Activated CD4-positive, alpha-beta T cell treated with anti-CD3 and anti-CD28 coated beads, Interleukin-2, amount 10 ng/mL, durations not matched to agents 24 days and 14 days (primary cell): ENCODE results near the gene RBM33. TPM values are rescaled to one million over a fixed set of nuclear protein-coding genes. Genes with fewer than 3 reads are reported as not detected.
A peak's percentile ranks its signal among the peaks of the same experiment; 100 is the strongest.

Source experiments
- DNase-seq: peaks from one replicate; pipeline ENCODE4 v3.0.0; 2022
- H3K27ac Mint-ChIP-seq: one replicate; pipeline ENCODE4 v1.8.0; 2022; ENCODE audit warnings: mild to moderate bottlenecking, mixed read lengths
- H3K27me3 Mint-ChIP-seq: one replicate; pipeline ENCODE4 v1.8.0; 2022; ENCODE audit warnings: mixed read lengths
- H3K36me3 Mint-ChIP-seq: one replicate; pipeline ENCODE4 v1.8.0; 2022; ENCODE audit warnings: low read depth, mild to moderate bottlenecking, mixed read lengths
- H3K4me1 Mint-ChIP-seq: one replicate; pipeline ENCODE4 v1.8.0; 2021; ENCODE audit warnings: mixed read lengths
- H3K4me3 Mint-ChIP-seq: one replicate; pipeline ENCODE4 v1.8.0; 2022; ENCODE audit warnings: mild to moderate bottlenecking, moderate library complexity, mixed read lengths
- H3K9me3 Mint-ChIP-seq: one replicate; pipeline ENCODE4 v1.8.0; 2021; ENCODE audit warnings: mixed read lengths
- intact Hi-C: fragments of 100-400 bp; cut with micrococcal nuclease; formaldehyde crosslinking; loops from one replicate; pipeline ENCODE4 v1.15.1; 2023
- total RNA-seq: library from RNA; stranded (reverse); gene quantifications from 2 replicates; pipeline ENCODE4 v1.2.3, GENCODE V29; 2022

Gene RBM33
- total RNA-seq, 1 donor from 2014 or later: 79.5 TPM

DNA sequence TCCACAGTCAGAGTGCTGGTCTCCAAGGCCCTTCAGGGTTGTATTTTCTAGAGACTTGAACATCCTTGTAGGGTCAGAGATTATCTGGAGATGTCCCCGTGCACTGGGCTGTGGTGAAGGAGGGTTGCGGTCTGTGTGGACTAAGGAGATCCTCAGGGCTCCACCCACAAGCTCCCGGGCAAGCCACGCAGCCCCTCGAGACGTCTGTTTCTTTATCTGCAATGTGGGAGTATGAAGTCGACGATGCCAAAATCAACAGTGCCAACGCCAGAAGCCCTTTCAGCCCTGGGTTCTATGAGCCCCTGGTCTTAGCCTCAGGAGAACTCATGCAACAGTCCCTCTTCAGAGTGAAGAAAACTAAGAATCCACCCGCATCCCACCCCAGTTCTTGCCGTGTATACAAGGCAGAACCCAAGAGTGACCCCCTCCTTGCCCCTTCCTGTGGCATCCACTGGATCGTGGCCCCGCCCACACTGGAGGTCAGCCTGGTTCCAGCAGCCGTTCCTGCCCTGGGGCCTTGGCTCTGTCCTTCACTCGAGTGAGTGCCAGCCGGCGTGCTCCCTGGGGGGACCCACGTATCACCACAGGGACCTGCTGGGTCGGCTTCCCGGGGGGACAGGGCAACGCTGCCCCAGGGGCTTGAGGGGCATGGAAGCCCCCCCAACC lies 173.8 kb downstream of the RBM33 start:
- Mint-ChIP-seq H3K4me3 (no peak overlapping the region), H3K4me1 (peaks cover 6% of the 10 kb centered on the region), H3K9me3 (no peaks in the 10 kb centered on the region), H3K27me3 (peaks cover 20% of the 10 kb centered on the region), H3K27ac (no peak overlapping the region), H3K36me3 (no peaks in the 10 kb centered on the region)
- intact Hi-C loops: no loop called here
- DNase-seq: no peak

DNA sequence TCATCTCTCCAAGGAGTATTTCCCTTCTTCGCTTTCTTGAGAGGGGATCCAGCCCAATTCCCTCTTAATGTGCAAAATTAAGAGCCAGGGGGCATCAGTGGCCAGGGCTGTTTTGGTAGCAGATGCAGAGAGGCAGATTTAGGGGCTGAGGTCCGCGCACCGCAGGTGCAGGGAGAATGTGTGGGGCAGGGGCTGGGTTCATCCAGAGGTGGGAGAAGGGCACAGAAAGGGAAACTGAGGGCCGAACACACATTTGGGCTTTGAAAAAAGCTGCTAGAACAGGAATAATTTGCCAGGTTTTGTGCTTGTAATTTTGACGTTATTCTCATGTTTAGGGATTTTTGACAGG lies 174.3 kb downstream of the RBM33 start:
- no peak overlapping the region for H3K4me3 Mint-ChIP-seq
- intact Hi-C loops: no loop called here
- H3K4me1 Mint-ChIP-seq: peaks cover 6% of the 10 kb centered on the region
- H3K27ac Mint-ChIP-seq: no peak overlapping the region
- DNase-seq: no peak
- no peaks in the 10 kb centered on the region for H3K36me3 Mint-ChIP-seq
- H3K9me3 Mint-ChIP-seq: no peaks in the 10 kb centered on the region
- H3K27me3 Mint-ChIP-seq: peaks cover 17% of the 10 kb centered on the region

- DNase-seq: no peak
- H3K36me3 Mint-ChIP-seq: no peaks in the 10 kb centered on the region
These were observed 174.7 kb downstream of the RBM33 start for GRCh38 chr7:155819186-155819585.

DNA sequence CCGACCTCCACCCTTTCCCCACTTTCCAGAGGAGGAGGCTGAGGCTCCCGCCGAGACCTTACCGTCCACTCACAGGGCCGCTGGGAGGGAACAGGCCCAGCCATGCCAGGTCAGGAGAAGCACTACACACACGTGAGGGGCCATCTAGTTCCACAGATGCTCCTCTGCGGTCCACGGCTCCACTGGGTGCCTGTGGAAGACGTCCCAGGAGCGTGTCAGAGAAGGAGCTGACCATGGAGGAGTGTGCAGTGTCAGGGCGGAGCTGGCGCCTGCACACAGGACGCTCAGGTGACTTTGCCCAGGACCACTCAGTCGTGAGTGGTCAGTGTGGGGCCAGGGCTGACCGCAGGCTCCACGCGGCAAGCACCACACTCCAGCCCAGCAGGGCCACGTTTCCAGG lies 175.8 kb downstream of the RBM33 start:
- Mint-ChIP-seq H3K36me3 (no peaks in the 10 kb centered on the region), H3K4me3 (no peak overlapping the region), H3K27ac (no peak overlapping the region), H3K4me1 (peaks cover 6% of the 10 kb centered on the region), H3K9me3 (no peaks in the 10 kb centered on the region), H3K27me3 (peaks cover 11% of the 10 kb centered on the region)
- intact Hi-C loops: no loop called here
- no peak for DNase-seq

More at GRCh38 chr7:155819186-155819585, 174.7 kb downstream of the RBM33 start:
- no peak overlapping the region for H3K4me3 Mint-ChIP-seq
- intact Hi-C loops: no loop called here
- peaks cover 6% of the 10 kb centered on the region for H3K4me1 Mint-ChIP-seq
- H3K27me3 Mint-ChIP-seq: peaks cover 13% of the 10 kb centered on the region
- no peaks in the 10 kb centered on the region for H3K9me3 Mint-ChIP-seq
- H3K27ac Mint-ChIP-seq: no peak overlapping the region

DNA sequence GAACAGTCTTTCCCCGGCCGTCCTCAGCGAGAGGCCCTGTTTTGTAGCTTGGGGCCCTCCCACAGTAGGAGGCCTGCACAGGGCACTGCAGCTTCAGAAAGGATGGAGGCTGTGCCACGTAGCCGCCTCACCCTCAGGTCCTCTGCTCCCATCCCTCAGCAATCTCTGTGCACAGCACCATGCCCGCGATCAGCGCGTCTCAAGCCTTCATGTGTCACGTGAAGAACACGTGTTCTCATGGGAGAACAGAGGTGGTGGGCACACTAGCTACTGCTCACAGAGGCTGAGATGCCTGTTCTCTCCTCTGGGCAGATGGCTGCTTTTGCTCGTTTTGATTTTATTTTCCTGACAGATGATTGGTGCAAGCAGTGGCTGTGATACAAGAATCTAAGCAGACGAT lies 176.3 kb downstream of the RBM33 start:
- H3K27me3 Mint-ChIP-seq: peaks cover 10% of the 10 kb centered on the region
- no peak overlapping the region for H3K27ac Mint-ChIP-seq
- no peaks in the 10 kb centered on the region for H3K36me3 Mint-ChIP-seq
- DNase-seq: peak; percentile 46
- no peaks in the 10 kb centered on the region for H3K9me3 Mint-ChIP-seq
- intact Hi-C loops: no loop called here
- no peak overlapping the region for H3K4me3 Mint-ChIP-seq
- H3K4me1 Mint-ChIP-seq: peaks cover under 1% of the 10 kb centered on the region

GRCh38 chr7:155821851-155822250 lies 177.4 kb downstream of the RBM33 start:
- H3K4me1 Mint-ChIP-seq: no peaks in the 10 kb centered on the region
- no peak for DNase-seq
- H3K36me3 Mint-ChIP-seq: no peaks in the 10 kb centered on the region
- no peak overlapping the region for H3K4me3 Mint-ChIP-seq
- intact Hi-C loops: no loop called here
- H3K27ac Mint-ChIP-seq: no peak overlapping the region
- peaks cover 8% of the 10 kb centered on the region for H3K27me3 Mint-ChIP-seq
- no peaks in the 10 kb centered on the region for H3K9me3 Mint-ChIP-seq

- H3K4me3 Mint-ChIP-seq: no peak overlapping the region
- no peaks in the 10 kb centered on the region for H3K36me3 Mint-ChIP-seq
- peaks cover 8% of the 10 kb centered on the region for H3K27me3 Mint-ChIP-seq
- no peak for DNase-seq
- no peaks in the 10 kb centered on the region for H3K9me3 Mint-ChIP-seq
- H3K27ac Mint-ChIP-seq: no peak overlapping the region
- intact Hi-C loops: no loop called here
- no peaks in the 10 kb centered on the region for H3K4me1 Mint-ChIP-seq
These were observed 179.9 kb downstream of the RBM33 start for GRCh38 chr7:155824227-155824886.

DNA sequence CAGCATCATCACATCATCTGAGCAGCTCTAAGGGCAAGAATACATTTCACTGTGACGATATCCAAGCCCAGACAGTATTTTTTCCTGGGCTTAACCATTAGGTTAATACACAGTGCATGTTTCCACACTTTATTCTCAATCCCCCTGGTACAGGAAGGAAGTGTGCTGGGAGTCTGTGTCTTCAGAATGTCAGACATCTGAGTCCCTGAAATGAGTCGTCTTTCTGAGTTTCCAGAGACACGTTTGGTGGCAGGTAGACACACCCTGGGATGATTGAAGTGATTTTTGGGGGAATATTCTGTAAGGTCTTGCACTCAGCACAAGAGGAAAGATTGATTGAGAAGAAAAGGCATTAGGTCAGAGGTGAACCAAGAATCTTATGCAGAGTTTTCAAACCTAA lies 180.9 kb downstream of the RBM33 start:
- no peak overlapping the region for H3K4me3 Mint-ChIP-seq
- no peak overlapping the region for H3K27ac Mint-ChIP-seq
- no peaks in the 10 kb centered on the region for H3K4me1 Mint-ChIP-seq
- peaks cover 8% of the 10 kb centered on the region for H3K27me3 Mint-ChIP-seq
- no peak for DNase-seq
- H3K9me3 Mint-ChIP-seq: no peaks in the 10 kb centered on the region
- intact Hi-C loops: no loop called here
- H3K36me3 Mint-ChIP-seq: no peaks in the 10 kb centered on the region

GRCh38 chr7:155829796-155830470 lies 185.5 kb downstream of the RBM33 start:
- Mint-ChIP-seq H3K27me3 (peaks cover 3% of the 10 kb centered on the region), H3K36me3 (no peaks in the 10 kb centered on the region), H3K4me1 (no peaks in the 10 kb centered on the region), H3K4me3 (no peak overlapping the region), H3K9me3 (no peaks in the 10 kb centered on the region), H3K27ac (no peak overlapping the region)
- no peak for DNase-seq
- intact Hi-C loops: no loop called here

Other genes starting within 250 kb of the RBM33 start
- not detected in 2 replicates for gene EN2, start 186.5 kb upstream of the RBM33 start, total RNA-seq
- gene CNPY1, start 98.1 kb upstream of the RBM33 start, total RNA-seq: not detected in 2 replicates
- gene SHH, start 167.8 kb downstream of the RBM33 start, total RNA-seq: not detected in 2 replicates